Upper lobe of right lung (tissue), 1 donor: ENCODE data around the gene FBLN5. TPM values are rescaled to one million over a fixed set of nuclear protein-coding genes. Genes with fewer than 3 reads are reported as not detected.

Experiments
- ATAC-seq: fragments of 200-7000 bp; cut with Tn5 transposase; one replicate; pipeline ENCODE4 v1.9.1; 2020; ENCODE audit warnings: mild to moderate bottlenecking, moderate library complexity
- DNase-seq: peaks from one replicate; pipeline ENCODE4 v3.0.0-alpha.2; 2020
- H3K27ac ChIP-seq: fragments of 200-600 bp; one replicate; pipeline ENCODE4 v1.8.0; 2022
- H3K27me3 ChIP-seq: fragments of 200-600 bp; one replicate; pipeline ENCODE4 v1.8.0; 2022; ENCODE audit warnings: mild to moderate bottlenecking
- H3K36me3 ChIP-seq: fragments of 200-600 bp; one replicate; pipeline ENCODE4 v1.8.0; 2022
- H3K4me1 ChIP-seq: fragments of 200-600 bp; one replicate; pipeline ENCODE4 v1.8.0; 2022
- H3K4me3 ChIP-seq: fragments of 200-600 bp; one replicate; pipeline ENCODE4 v1.8.0; 2022; ENCODE audit warnings: mild to moderate bottlenecking
- H3K9me3 ChIP-seq: fragments of 200-600 bp; one replicate; pipeline ENCODE4 v1.8.0; 2022
- intact Hi-C: fragments of 100-400 bp; cut with DNase I; formaldehyde crosslinking; loops from one replicate; pipeline ENCODE4 v1.11.0; 2022
- total RNA-seq: library from RNA; stranded (reverse); fragmentation: NEBNext Ultra II Directional; extraction: Animal tissue kit (Norgen Biotek cat#: 25700); gene quantifications from one replicate; pipeline ENCODE4 v1.2.1, GENCODE V29; 2021
- TF ChIP-seq, protein P1 (sequence below): fragments of 200-600 bp; IDR thresholded peaks from one replicate; pipeline ENCODE4 v1.8.0; 2022; ENCODE audit warnings: antibody characterized with exemption
- donor health status: DM: no; HTN: yes; CAD: no; lungs with severe emphysema.

FBLN5 gene
- total RNA-seq, 1 donor from 2014 or later, result 245 TPM

DNA sequence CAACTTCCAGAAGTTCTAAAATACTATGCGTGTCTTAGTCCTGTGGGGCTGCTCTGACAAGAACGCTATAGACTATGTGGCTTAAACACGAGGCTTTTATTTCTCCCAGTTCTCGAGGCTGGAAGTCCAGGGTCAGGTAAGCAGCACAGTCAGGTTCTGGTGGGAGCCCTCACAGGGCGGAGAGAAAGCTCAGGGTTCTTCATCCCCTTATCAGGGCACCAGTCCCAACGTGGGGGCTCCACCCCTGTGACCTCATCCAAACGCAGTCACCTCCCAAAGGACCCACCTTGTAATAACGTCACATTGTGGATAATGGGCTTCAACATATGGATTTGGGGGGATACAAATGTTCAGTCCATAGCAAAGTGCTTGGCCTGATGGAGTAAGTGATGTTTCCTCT is 43.0 kb downstream of the FBLN5 start:
- TF ChIP-seq, protein P1, sequence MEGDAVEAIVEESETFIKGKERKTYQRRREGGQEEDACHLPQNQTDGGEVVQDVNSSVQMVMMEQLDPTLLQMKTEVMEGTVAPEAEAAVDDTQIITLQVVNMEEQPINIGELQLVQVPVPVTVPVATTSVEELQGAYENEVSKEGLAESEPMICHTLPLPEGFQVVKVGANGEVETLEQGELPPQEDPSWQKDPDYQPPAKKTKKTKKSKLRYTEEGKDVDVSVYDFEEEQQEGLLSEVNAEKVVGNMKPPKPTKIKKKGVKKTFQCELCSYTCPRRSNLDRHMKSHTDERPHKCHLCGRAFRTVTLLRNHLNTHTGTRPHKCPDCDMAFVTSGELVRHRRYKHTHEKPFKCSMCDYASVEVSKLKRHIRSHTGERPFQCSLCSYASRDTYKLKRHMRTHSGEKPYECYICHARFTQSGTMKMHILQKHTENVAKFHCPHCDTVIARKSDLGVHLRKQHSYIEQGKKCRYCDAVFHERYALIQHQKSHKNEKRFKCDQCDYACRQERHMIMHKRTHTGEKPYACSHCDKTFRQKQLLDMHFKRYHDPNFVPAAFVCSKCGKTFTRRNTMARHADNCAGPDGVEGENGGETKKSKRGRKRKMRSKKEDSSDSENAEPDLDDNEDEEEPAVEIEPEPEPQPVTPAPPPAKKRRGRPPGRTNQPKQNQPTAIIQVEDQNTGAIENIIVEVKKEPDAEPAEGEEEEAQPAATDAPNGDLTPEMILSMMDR, result no peak
- DNase-seq (no peak), ATAC-seq (no peak)
- H3K4me3 ChIP-seq, result no peak overlapping the region
- no peak overlapping the region for H3K27ac ChIP-seq
- no peaks in the 10 kb centered on the region for H3K36me3 ChIP-seq
- peaks cover 8% of the 10 kb centered on the region for H3K4me1 ChIP-seq
- no peaks in the 10 kb centered on the region for H3K27me3 ChIP-seq
- no peaks in the 10 kb centered on the region for H3K9me3 ChIP-seq
- intact Hi-C loops, result no loop called here

DNA sequence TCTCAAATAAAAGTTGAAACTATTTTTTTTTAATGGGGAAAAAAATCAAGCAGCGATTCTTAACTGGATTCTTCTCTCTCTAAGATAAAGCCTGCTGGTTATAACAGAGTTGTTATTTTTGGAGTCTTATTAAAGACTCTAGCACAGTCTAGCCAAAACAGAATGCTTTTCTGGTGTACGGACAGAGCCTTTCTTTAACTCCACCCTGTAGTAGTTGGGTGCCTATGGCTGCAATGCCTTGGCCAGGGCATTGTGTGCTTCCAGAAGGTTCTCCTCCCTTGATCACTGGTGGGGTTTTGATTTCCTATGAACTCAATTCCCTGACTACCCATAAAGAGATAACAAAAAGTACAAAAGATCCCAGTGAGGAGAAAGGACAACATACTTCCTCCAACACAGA is 44.4 kb downstream of the FBLN5 start:
- Histone ChIP-seq H3K9me3 (no peaks in the 10 kb centered on the region), H3K27ac (no peak overlapping the region), H3K4me3 (no peak overlapping the region), H3K36me3 (no peaks in the 10 kb centered on the region), H3K4me1 (peaks cover 15% of the 10 kb centered on the region), H3K27me3 (no peaks in the 10 kb centered on the region)
- intact Hi-C loops, result no loop called here
- ATAC-seq, result no peak
- DNase-seq, result no peak
- TF ChIP-seq, protein P1, result no peak

DNA sequence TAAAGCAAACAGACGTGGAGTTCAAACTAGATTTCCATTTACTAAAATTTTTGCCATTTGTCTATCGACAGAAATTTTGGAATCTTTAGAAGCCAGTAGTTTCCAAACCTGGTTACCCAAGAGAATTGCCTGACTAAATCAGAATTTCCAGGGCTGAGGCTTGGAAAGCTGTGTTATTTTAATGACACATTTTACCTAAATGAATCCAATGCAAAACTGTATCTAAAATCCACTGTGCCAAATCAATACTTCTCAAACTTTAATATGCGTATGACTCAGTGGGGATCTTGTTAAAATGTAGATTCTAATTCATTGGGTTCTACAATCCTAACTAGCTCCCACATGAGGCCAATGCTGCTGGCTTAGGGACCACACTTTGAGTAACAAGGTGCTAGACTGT is 45.2 kb downstream of the FBLN5 start:
- H3K9me3 ChIP-seq, result no peaks in the 10 kb centered on the region
- TF ChIP-seq, protein P1, result no peak
- H3K36me3 ChIP-seq, result no peaks in the 10 kb centered on the region
- H3K4me1 ChIP-seq, result peaks cover 22% of the 10 kb centered on the region
- ATAC-seq (no peak), DNase-seq (no peak)
- intact Hi-C loops, result no loop called here
- peak overlapping the region; percentile 53 for H3K27ac ChIP-seq
- no peak overlapping the region for H3K4me3 ChIP-seq
- no peaks in the 10 kb centered on the region for H3K27me3 ChIP-seq

DNA sequence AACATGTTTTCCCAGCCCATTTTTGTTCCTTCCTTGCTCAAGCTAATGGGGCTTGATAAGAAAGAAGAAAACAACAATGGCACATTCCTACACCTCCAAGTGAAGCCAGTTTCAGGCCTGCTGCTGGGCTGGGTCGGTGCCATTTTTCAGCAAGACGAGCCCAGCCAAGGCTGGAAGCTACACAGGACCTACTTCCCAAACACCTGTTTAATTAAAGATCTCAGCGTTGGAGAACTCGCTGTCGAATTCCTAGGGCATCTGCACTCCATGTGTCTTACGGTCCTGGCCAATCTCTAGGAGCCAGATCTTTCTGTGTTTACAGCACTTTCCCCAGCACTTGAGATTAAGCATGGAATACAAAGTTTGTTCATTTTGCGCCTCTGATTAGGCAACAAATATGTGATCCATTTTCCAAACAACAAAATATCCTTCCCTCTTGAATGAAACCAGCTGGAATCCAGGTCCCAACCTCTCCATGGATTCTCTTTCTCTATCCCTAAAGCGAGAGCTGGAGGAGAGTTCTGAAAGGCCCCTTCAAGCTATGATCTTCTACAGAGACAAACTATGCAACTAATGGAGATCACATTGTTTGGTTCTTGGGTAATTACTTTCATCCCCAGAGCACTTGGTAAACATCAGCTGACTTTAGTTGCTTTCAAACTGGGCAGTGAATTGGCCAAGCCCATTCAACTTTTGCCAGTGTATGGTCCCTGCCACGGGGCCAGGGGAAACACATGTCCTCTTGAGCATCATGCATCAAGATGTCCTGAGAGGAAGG is 45.9 kb downstream of the FBLN5 start:
- DNase-seq (no peak), ATAC-seq (peak; percentile 13)
- H3K4me1 ChIP-seq, result peaks cover 28% of the 10 kb centered on the region
- H3K36me3 ChIP-seq, result no peaks in the 10 kb centered on the region
- intact Hi-C loops, result no loop called here
- TF ChIP-seq, protein P1, result no peak
- H3K4me3 ChIP-seq, result no peak overlapping the region
- H3K27me3 ChIP-seq, result no peaks in the 10 kb centered on the region
- H3K27ac ChIP-seq, result peak overlapping the region; percentile 53
- no peaks in the 10 kb centered on the region for H3K9me3 ChIP-seq

DNA sequence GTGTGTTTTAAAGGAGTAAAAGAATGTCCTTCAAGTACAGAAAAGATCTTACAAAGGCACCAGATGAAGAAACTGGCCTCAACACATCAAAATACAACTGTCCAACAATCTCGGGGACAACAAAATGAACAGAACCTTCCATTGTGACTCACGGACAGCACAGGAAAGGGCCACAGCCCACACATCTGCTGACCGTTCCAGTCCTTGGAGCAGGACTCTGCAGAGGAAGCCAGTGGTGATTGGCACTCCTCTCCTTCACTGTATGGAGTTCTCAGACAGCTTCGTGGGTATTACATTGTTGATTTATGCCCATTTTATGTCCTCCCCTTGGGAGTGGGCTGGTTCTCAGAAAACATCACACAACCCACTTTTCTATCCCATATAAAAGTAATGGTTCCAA is 47.7 kb downstream of the FBLN5 start:
- TF ChIP-seq, protein P1, result no peak

More for the DNA sequence above, 47.7 kb downstream of the FBLN5 start:
- no peaks in the 10 kb centered on the region for H3K27me3 ChIP-seq
- H3K4me1 ChIP-seq, result peaks cover 28% of the 10 kb centered on the region
- H3K36me3 ChIP-seq, result no peaks in the 10 kb centered on the region
- DNase-seq (no peak), ATAC-seq (no peak)
- H3K9me3 ChIP-seq, result no peaks in the 10 kb centered on the region
- peak overlapping the region; percentile 63 for H3K27ac ChIP-seq
- intact Hi-C loops, result no loop called here
- no peak overlapping the region for H3K4me3 ChIP-seq
